Activated CD4-positive, alpha-beta T cell treated with anti-CD3 and anti-CD28 coated beads, Interleukin-2, amount 50 U/mL, for 4 hours (primary cell): ENCODE measurements around the gene RIOK3.
A peak's percentile ranks its signal among the peaks of the same experiment; 100 is the strongest.
"Not testable (repeated sequence)": the region's sequence is repeated elsewhere in the genome, so short reads cannot be mapped to it uniquely, and the experiment has no call there.

Source experiments
- DNase-seq, 2 experiments: peaks; one replicate each; pipeline ENCODE4 v3.0.0-alpha.2; 2020

Gene RIOK3

DNA sequence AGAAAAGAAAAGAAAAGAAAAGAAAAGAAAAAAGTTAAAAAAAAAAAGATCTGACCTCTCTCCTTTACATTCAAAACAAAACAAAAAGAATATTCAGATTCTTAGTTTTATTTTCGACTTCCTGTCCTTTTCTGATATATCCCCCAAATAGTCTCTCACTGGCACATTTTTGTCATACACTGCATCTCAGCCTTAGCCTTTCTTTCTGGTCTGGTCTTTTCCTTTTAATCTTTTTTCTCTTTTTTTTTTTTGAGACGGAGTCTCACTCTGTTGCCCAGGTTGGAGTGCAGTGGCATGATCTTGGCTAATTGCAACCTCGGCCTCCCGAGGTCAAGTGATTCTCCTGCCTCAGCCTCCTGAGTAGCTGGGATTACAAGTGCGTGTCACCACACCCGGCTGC is 1.6 kb upstream of the RIOK3 start:
- DNase-seq, result no peak

DNA sequence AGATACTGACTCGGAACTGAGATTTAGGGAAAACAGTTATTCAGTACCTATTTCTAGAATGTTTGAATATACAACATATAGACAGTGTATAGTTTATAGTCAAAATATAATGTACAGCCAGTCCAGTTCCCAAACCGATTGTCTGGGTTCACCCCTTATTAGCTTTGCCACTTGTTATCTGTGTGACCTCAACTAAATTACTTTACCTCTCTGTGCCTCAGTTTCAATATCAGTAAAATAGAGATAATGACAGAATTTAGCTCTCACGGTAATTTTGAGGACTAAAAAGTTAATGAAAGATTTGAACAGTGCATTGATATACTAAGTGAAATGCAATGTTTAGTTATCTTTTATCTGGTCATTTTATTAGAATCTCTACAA is 750 bp upstream of the RIOK3 start:
- no peak for DNase-seq

DNA sequence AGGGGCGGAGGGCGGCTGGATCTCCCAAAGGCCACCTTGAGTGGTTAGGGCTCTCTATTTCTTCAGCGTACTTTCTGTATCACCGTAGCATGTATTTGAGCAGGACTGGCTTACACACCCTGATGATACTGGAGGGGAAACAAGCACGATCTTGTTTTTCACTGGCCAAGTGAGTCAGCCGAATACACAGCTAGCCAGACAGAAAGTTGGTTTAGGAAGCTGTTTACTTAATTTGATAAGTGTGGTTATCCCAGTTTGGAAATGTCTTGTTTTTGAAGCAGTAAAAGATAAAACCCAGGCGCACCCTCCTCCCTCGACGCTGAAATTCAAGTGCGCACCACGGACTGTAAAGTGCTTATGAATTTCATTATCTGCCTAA is 582 bp downstream of the RIOK3 start:
- DNase-seq, result no peak

DNA sequence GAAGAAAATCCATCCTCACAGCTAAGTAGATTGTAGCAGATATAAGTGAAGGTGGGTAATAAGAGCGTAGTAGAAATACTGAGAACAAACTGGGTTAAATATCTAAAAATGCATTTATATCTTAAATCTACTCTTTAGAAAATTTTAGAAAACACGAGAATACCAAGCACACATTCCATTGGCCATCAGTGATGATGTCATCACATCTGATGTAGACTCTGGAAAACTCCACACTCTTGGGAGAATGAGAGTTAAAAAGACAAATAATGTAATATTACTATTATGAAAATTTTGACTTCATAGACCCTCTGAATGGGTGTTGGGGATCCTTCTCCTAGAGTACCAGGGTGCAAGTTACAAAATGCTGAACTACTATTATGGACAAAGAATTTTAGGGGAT is 3.7 kb downstream of the RIOK3 start:
- no peak for DNase-seq

DNA sequence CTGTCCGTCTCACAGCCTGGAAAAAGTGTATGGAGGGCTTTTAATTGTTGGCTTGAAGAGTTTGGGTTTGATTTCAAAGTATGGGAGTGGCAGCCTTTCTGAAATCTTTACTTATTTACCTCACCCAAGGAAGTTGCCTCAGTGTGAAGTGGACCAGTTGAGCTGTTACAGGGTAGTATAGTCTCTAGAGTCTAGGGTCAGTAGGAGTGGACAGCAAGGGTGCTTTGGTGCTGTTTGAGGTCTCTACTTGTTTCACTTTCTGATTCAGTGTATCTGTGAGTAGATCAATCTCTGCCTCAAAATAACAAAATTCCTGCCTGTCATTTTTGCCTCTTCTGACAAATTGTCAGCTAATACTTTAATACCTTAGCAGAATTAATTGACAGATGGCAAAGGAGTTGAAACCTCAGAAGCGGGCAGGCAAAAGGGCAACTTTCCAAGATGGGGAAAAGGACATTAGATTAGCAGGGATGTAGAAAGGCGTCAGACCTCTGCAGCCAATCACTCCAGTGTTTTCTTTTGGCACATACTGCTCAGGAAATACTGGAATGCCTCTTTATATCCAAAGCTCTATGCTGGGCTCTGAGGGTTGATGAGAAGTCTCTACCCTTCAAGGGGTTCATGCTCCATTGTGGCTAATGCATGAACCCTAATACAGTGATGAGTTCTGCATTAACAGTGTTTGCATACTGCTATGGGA is 5.9 kb downstream of the RIOK3 start:
- no peak for DNase-seq

DNA sequence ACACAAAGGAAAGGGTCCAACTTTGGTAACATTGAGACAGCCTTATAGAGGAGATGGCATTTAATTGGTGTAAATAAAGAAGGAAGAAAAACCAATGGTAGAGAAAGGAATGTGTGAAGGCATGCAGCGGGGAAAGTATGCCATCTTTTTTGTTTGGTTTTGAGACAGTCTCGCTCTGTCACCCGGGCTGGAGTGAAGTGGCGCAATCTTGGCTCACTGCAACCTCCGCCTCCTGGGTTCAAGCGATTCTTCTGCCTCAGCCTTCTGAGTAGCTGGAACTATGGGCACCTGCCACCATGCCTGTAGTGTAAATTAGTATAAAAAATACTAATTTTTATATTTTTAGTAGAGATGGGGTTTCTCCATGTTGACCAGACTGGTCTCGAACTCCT is 6.4 kb downstream of the RIOK3 start:
- DNase-seq, result no peak

DNA sequence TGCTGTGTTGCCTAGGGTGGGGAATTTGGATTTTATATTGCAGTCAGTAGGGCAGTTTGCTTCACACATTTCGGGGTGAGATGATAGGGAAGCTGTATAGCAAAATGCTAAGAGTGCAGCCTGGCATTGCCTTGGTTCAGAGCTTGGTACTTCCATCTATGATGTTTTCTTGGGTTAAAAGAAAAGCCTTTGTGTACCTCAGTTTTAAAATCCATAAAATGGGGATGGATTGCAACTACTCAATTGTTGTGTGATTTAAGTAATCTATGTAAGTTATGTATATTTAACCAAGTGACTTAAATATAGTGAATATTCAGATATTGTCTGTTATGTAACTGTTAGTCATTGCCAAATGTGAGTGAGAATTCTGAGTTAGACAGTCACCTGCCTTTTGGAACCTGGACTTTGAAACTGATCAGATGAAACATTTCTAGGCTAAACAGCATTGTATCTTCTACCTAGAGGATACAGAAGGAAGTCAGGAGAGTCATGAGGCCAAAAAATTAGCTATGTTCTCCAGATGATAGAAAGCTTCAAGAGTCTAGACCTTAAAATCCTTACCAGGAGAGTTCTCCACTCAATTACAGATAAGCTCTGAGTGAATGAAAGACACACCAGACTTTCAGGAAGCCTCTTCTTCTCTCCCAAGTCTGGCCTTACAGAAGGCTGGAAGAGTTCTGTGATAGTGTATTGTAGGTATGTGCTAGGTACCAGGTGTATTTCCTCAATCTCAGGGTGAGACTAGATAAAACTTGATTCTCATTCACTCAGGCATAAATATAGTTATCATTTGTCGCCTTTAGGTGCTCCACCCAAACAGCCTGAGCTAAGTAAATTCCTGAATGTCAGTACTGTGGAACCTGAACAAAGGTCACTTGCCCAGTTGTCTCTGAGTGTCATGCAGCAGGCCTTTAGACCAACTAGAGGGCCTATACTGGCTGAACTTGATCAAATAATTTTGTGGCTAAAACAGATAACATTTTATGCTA is 7.5 kb downstream of the RIOK3 start:
- no peak for DNase-seq

DNA sequence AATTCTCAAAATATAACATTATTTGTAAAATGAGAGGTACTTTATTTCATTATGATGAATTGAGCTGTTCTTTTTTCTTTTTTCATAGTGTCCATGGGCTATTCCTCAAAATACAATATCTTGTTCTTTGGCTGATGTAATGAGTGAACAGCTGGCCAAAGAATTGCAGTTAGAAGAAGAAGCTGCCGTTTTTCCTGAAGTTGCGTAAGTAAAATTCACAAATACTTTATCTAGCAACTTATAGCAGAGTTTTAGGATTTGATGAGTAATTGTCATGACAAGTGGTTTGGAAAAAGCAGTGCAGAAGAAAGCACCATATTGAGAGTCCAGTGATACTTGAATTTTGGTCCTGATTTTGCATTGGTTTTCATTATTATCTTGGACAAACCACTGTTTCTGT is 9.8 kb downstream of the RIOK3 start:
- DNase-seq, result no peak

DNA sequence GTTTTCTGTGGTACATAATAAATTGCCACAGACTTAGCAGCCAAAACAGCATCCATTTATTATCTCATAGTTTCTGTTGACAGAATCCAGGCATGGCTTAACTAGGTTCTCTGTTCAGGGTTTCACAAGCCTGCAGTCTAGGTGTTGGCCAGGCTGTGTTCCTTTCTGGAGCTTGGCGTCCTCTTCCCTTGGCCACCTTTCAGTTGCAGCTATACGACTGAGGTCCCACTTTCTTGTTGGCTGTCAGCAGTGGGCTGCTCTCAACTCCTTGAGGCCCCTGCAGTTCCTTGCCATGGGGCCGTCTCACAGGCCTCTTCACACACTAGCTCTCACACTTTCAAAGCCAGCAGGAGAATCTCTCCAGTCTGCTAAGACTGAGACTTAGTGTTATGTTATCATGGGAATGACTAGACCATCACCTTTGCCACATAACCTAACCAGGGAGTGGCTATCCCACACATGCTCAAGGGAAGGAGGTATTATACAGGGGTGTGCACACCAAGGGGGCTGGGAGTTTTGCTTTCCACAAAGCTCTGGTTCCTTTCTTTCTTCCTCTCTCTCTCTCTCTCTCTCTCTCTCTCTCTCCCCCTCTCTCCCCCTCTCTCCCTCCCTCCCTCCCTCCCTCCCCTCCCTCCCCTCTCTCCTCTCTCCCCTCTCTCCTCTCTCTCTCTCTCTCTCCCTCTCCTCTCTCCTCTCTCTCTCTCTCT is 15.8 kb downstream of the RIOK3 start:
- no peak for DNase-seq

DNA sequence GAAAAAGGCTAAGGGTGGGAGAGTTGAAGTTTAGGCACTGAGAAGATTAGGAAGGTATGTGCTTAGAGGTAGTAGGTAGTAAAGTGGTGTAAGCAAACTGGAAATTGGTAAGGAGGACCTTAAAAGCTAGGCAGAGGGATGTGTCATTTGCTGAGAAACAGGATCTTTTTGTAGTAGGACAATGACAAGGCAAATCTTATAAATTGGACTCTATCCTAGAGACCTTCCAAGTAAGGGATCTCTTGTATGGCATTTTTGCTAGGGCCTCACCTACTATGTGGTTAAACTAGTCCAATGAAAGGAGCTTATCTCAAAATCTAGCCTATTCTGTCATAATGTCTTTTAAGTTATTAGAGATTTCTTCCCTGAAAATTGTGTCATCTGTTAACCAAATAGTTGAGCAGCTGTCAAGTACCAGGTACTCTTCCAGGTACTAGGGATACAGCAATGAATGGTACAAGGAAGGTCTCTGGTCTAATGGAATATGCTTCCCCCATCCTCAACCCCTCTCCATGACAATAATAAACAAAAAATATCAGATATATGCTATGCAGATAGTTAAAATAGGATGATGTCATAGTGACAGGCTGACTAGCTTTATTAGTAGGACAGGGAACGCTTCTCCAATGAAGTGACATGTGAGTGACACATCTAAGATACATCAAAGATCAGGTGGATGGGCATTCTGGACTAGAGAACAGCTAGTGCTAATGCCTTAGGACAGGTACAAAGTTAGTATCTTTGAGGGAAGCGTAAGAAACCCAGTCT is 17.7 kb downstream of the RIOK3 start:
- no peak for DNase-seq

DNA sequence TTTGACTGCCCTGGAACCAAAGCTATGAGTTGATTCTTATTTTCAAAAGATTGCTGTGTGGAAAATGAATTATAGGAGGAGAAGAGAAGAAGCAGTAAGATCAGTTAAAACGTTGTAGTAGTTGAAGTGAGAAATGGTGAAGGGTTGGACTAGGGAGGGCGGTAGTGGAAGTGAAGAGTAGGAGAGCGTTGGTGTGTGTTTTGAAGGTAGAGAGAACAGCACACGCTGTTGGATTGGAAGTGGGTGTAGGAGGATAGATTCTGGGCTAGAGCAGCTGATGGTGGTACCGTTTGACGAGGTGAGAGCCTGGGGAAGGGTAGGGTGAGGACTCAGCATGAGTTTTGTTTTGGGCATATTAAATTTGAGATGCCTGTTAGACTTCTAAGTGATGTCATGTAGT is 18.4 kb downstream of the RIOK3 start:
- DNase-seq, result no peak

DNA sequence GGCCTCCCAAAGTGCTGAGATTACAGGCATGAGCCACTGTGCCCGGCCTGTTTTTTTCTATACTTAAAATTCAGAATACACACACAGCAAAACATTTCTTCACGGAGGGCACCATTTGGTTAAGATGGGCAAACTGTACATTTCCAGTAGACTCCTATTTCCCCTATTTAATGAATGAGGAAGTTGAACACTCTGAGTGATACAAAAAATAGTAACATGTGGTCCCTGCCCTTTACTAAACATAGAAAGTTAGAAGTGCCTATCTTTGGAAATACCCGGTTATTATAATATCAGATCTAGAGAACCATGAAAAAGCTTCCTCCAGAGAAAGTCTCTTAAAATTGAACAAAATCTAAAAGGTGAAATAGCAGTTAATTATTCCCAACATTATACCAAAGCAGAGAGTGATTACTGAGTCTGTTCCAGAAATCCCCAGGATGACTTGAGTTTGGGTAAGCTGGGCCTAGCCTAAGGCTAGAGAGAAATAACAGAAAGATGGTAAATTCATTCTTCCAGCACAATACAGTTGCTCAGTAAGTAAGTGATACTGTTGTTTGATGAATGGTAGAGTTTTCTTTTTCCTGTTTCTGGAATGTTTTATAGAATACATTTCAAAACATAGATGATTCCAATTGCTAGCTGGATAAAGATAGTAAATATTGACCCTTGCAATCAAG is 26.9 kb downstream of the RIOK3 start:
- no peak for DNase-seq

DNA sequence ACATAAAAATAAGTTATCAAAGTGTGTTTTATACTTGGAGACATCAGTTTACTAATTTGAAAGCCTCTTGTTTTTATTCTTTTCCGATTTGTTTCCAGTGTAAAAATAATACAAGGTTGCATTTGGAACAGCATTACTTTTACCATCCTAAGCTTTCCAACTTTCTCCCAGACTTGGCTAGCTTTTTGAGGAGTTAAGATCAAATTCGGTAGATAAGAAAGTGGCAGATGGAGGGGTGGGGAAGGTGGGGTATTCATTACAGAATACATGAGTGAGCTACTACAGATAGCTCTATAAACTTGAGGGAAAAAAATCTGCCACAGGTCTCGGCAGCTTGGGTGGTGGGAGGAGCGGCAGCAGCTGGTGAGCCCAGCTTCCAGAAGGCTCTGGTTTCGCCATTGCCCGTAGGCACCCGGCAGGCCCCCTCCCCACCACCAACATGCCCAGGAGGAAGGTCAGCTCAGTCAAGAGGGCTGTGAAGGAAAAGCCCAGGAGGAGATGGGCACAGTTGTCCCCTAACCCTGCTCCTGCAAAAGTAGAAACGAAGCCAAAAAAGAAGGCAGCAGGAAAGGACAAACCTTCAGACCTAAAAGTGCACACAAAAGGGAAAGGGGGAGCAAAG is 31.6 kb downstream of the RIOK3 start:
- no peak for DNase-seq

DNA sequence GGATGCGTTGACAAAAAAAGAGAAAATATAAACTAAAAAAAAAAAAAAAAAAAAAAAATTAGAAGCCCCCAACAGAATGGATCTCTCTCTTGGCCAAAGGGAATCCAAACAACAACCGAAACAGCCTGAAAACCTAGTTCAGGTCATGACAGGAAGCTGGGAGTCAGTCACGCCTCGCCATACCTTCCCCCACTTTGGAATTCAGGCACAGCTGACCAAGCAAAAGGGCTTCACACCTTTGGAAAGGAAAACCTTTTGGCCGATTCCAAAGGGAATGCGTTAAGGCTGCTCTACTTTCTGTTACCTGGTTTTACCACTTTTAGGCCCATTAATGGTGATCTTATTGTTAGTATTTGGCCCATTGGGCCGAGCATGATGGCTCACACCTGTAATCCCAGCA is 32.3 kb downstream of the RIOK3 start:
- no peak for DNase-seq

DNA sequence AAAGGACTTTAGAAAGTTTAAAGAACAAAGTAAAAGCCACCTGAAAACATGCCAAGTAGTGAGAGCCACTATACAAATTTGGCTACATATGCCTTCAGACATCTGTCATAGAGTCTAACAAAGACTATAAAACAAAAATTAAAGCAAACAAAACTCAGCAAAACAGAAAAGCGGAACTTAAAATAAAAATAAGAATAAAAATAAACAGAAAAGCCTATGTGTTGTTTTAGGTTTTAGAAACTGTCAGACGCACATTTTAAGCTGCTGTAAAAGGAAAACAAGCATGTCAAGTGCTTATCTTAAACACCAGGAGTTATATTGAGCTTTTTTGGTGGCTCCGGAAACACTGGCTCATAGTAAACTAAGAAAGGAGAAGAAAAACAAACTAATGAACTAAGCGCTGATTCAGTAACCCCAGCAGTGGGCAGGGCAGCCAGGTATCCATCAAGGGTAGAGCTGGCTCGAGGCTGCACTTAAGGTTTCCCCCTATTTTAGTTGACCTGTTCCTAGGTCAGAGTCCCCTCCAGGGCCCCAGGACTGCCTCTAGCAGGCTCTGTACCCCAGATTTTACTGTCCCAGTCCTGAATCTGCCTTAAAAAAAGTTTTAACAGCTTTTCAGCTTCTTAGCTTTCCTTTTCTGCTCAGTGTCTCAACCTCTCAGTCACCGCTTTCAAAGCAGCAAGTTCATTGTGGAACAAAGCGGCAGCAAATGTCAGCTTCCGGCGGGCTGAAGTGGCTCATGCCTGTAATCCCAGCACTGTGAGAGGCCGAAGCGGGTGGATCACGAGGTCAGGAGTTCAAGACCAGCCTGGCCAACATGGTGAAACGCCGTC is 34.9 kb downstream of the RIOK3 start:
- peak; percentile 22 to 28 for DNase-seq

DNA sequence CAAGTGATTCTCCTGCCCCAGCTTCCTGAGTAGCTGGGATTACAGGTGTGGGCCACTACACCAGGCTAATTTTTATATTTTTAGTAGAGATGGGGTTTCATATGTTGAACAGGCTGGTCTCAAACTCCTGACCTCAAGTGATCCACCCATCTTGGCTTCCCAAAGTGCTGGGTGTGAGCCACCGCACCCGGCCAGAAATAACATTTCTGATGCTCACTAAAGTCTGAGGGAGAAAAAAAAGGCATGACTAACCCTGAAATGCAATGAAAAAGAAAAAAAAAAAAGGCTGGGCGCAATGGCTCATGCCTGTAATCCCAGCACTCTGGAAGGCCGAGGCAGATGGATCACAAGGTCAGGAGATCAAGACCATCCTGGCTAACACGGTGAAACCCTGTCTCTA is 36.5 kb downstream of the RIOK3 start:
- not testable (repeated sequence) for DNase-seq

DNA sequence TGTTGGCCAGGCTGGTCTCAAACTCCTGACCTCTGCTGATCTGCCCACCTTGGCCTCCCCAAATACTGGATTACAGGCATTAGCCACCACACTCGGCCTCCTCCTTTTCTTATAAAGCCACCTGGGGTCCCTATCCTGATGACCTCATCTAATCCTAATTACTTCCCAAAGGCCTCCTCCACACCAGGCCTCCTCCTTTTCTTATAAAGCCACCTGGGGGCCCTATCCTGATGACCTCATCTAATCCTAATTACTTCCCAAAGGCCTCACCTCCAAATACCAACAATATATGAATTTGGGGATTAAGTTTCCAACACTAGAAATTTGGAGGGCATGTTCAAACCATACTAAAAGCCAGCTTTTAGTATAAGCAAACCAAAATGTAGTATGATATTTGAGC is 40.6 kb downstream of the RIOK3 start:
- DNase-seq, result no peak

DNA sequence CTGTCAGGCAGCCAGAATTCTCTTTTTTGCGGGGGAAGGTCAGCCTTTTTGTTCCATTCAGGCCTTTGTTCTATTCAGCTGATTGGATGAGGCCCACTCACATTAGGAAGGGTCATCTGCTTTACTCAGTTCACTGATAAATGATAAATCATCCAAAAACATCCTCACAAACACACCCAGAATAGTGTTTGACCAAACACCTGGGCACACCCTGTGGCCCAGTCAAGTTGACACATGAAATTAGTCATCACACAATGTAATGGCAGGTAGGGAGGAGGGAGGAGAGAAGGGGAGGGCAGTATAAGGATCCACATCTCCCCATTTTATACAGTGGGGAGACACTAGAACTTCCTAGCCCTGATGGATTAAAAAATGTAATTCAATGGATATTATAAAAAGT is 41.9 kb downstream of the RIOK3 start:
- DNase-seq, result no peak

DNA sequence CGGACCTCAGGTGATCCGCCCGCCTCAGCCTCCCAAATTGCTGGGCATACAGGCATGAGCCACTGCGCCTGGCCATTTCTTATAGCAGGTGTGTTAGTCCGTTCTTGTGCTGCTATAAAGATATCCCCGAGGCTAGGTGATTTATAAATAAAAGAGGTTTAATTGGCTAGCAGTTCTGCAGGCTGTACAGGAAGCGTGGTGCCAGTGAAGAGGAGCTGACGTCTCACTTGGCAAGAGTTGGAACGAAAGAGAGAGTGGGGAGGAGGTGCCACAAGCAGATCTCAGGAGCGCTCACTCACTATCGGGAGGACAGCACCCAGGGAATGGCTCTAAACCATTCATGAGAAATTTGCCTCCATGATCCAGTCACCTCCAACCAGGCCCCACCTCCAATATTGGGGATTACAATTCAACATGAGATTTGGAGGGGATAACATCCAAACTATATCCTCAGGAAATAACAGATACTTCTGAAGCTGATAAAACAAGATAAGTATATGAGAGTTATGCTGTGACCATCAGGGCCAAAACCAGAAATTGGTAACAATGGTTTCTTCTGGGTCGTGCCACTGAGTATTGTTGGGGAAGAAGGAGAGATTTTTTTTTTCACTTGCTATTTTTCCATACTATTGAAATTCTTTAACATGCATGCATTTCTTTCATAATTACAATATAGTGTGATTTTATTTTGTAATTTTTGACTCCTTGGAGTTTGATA is 42.8 kb downstream of the RIOK3 start:
- no peak for DNase-seq

DNA sequence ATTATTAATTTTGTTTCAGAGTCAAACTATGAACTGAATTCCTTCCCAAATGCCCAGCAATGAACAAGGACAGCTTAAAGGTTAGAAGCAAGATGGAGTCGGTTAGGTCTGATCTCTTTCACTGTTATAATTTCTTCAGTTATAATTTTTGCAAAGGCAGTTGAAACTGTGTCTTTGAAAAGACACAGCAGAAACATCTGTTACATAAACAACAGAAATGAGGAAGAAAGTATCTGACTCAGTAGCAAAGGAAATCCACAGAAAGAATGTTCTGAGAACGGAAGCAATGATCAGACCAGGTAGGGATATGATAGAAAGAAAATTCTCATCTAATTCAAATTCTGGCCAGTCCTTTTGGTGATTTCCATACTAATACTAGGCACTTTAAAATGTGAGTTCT is 45.0 kb downstream of the RIOK3 start:
- no peak for DNase-seq
